ENCODE data around the gene G0S2. TPM values are rescaled to one million over a fixed set of nuclear protein-coding genes. Genes with fewer than 3 reads are reported as not detected.

Gene G0S2
- total RNA-seq, 1 experiment from 2014 or later, result 322 TPM

- no peak for DNase-seq (ENCODE audit: low read depth)
These were observed 40.1 kb downstream of the G0S2 start for GRCh38 chr1:209715314-209715713.

- no peak for DNase-seq (ENCODE audit: low read depth)
These were observed 42.6 kb downstream of the G0S2 start for GRCh38 chr1:209717818-209718217.

GRCh38 chr1:209720326-209720725, 45.1 kb downstream of the G0S2 start:
- peak; percentile 48 for DNase-seq (ENCODE audit: low read depth)

GRCh38 chr1:209720826-209721225, 45.6 kb downstream of the G0S2 start:
- DNase-seq (ENCODE audit: low read depth), result peak; percentile 42

- DNase-seq (ENCODE audit: low read depth), result no peak
These were observed 46.1 kb downstream of the G0S2 start for GRCh38 chr1:209721323-209721722.

- DNase-seq (ENCODE audit: low read depth), result no peak
These were observed 48.1 kb downstream of the G0S2 start for GRCh38 chr1:209723265-209723664.

- DNase-seq (ENCODE audit: low read depth), result no peak
These were observed 48.8 kb downstream of the G0S2 start for GRCh38 chr1:209723756-209724693.

Other genes with a start within 250 kb of the G0S2 start
- gene CAMK1G, start 91.7 kb upstream of the G0S2 start, total RNA-seq (2014; rRNA removed; shearing (Covaris generic)), result 3.0 and 4.5 TPM in 2 replicates
- 31.5 and 62.2 TPM in 2 replicates for gene LAMB3, start 23.0 kb upstream of the G0S2 start, total RNA-seq (2014; rRNA removed; shearing (Covaris generic))
- gene HSD11B1, start 29.4 kb downstream of the G0S2 start, total RNA-seq (2014; rRNA removed; shearing (Covaris generic)), result 1.9 and 4.3 TPM in 2 replicates
- not detected in 2 replicates for gene TRAF3IP3, start 80.6 kb downstream of the G0S2 start, total RNA-seq (2014; rRNA removed; shearing (Covaris generic))
- gene C1orf74, start 109.1 kb downstream of the G0S2 start, total RNA-seq (2014; rRNA removed; shearing (Covaris generic)), result 4.0 and 5.7 TPM in 2 replicates
- 0.39 and 0.47 TPM in 2 replicates for gene IRF6, start 130.7 kb downstream of the G0S2 start, total RNA-seq (2014; rRNA removed; shearing (Covaris generic))
- gene UTP25, start 152.6 kb downstream of the G0S2 start, total RNA-seq (2014; rRNA removed; shearing (Covaris generic)), result 5.9 and 7.8 TPM in 2 replicates

Data from M059J (cell line).